ENCODE results near the gene PUDP.
"Not testable (repeated sequence)": the region's sequence is repeated elsewhere in the genome, so short reads cannot be mapped to it uniquely, and the experiment has no call there.

The PUDP gene

GRCh38 chrX:7147978-7148854 is at the start of gene PUDP:
PUDP (minus strand) TSS chrX:7148153; CDS start chrX:7148113, 40 bp downstream.
- DNase-seq (ENCODE audit: low read depth in 3 of 3): peak; percentile 60 to 69 (median 69)

- DNase-seq (ENCODE audit: low read depth in 3 of 3): no peak
Measured at GRCh38 chrX:7194606-7195005, 46.7 kb upstream of the PUDP start.

- no peak for DNase-seq (ENCODE audit: low read depth in 3 of 3)
Measured at GRCh38 chrX:7192871-7193270, 44.9 kb upstream of the PUDP start.

GRCh38 chrX:7191681-7192110 is 43.7 kb upstream of the PUDP start:
- no peak for DNase-seq (ENCODE audit: low read depth in 3 of 3)

GRCh38 chrX:7190157-7190556 is 42.2 kb upstream of the PUDP start:
- DNase-seq (ENCODE audit: low read depth in 3 of 3): no peak

- no peak for DNase-seq (ENCODE audit: low read depth in 3 of 3)
Measured at GRCh38 chrX:7188672-7189071, 40.7 kb upstream of the PUDP start.

- DNase-seq (ENCODE audit: low read depth in 3 of 3): no peak
Measured at GRCh38 chrX:7184816-7185215, 36.9 kb upstream of the PUDP start.

GRCh38 chrX:7179446-7179845 is 31.5 kb upstream of the PUDP start:
- DNase-seq (ENCODE audit: low read depth in 3 of 3): no peak

GRCh38 chrX:7178859-7179258 is 30.9 kb upstream of the PUDP start:
- not testable (repeated sequence) for DNase-seq (ENCODE audit: low read depth in 3 of 3)

GRCh38 chrX:7170898-7171297 is 22.9 kb upstream of the PUDP start:
- DNase-seq (ENCODE audit: low read depth in 3 of 3): no peak

GRCh38 chrX:7169627-7170026 is 21.7 kb upstream of the PUDP start:
- no peak for DNase-seq (ENCODE audit: low read depth in 3 of 3)

- no peak for DNase-seq (ENCODE audit: low read depth in 3 of 3)
Measured at GRCh38 chrX:7168371-7168770, 20.4 kb upstream of the PUDP start.

- no peak for DNase-seq (ENCODE audit: low read depth in 3 of 3)
Measured at GRCh38 chrX:7164174-7164573, 16.2 kb upstream of the PUDP start.

- no peak for DNase-seq (ENCODE audit: low read depth in 3 of 3)
Measured at GRCh38 chrX:7163146-7163677, 15.3 kb upstream of the PUDP start.

- no peak for DNase-seq (ENCODE audit: low read depth in 3 of 3)
Measured at GRCh38 chrX:7159149-7159861, 11.4 kb upstream of the PUDP start.

- no peak for DNase-seq (ENCODE audit: low read depth in 3 of 3)
Measured at GRCh38 chrX:7158468-7158990, 10.6 kb upstream of the PUDP start.

GRCh38 chrX:7156879-7157278 is 8.9 kb upstream of the PUDP start:
- no peak for DNase-seq (ENCODE audit: low read depth in 3 of 3)

GRCh38 chrX:7155163-7155562 is 7.2 kb upstream of the PUDP start:
- no peak for DNase-seq (ENCODE audit: low read depth in 3 of 3)

GRCh38 chrX:7154041-7154597 is 6.2 kb upstream of the PUDP start:
- no peak for DNase-seq (ENCODE audit: low read depth in 3 of 3)

GRCh38 chrX:7153231-7153630 is 5.3 kb upstream of the PUDP start:
- no peak for DNase-seq (ENCODE audit: low read depth in 3 of 3)

GRCh38 chrX:7149411-7149810 is 1.5 kb upstream of the PUDP start:
- DNase-seq (ENCODE audit: low read depth in 3 of 3): no peak

GRCh38 chrX:7147413-7147977 is 458 bp downstream of the PUDP start, which contains the start of gene STS:
STS (plus strand) TSS chrX:7147712; CDS start chrX:7253200, 105,488 bp downstream.
- peak in 2 of 3 experiments; percentile 4 to 16 for DNase-seq (ENCODE audit: low read depth in 3 of 3)
